Islet precursor cell (in vitro differentiated cells): ENCODE data around the gene KIAA1549.
A peak's percentile ranks its signal among the peaks of the same experiment; 100 is the strongest.
"Not testable (repeated sequence)": the region's sequence is repeated elsewhere in the genome, so short reads cannot be mapped to it uniquely, and the experiment has no call there.

ENCODE experiments used
- DNase-seq: peaks from one replicate; pipeline ENCODE4 v3.0.0-alpha.2; 2018

The KIAA1549 gene

DNA sequence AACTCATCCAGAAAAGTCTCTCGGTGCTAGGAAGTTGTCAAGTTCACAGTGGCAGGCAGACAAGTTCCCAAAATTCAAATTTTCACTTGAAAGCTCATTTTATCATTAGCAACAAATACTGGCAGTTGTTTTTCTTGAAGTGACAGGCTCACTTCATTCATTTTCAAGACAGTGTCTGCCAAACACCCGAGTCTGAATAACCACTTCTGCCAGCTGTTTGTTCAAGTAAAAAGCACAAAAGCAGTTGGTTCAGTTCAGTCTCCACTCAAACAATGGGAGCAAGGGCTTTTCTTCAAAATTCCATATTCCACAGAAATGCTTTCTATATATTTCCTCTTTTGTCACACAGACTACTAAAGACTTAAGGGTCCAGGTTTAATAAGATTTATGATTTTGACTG lies 135.5 kb downstream of the KIAA1549 start:
- DNase-seq: no peak

DNA sequence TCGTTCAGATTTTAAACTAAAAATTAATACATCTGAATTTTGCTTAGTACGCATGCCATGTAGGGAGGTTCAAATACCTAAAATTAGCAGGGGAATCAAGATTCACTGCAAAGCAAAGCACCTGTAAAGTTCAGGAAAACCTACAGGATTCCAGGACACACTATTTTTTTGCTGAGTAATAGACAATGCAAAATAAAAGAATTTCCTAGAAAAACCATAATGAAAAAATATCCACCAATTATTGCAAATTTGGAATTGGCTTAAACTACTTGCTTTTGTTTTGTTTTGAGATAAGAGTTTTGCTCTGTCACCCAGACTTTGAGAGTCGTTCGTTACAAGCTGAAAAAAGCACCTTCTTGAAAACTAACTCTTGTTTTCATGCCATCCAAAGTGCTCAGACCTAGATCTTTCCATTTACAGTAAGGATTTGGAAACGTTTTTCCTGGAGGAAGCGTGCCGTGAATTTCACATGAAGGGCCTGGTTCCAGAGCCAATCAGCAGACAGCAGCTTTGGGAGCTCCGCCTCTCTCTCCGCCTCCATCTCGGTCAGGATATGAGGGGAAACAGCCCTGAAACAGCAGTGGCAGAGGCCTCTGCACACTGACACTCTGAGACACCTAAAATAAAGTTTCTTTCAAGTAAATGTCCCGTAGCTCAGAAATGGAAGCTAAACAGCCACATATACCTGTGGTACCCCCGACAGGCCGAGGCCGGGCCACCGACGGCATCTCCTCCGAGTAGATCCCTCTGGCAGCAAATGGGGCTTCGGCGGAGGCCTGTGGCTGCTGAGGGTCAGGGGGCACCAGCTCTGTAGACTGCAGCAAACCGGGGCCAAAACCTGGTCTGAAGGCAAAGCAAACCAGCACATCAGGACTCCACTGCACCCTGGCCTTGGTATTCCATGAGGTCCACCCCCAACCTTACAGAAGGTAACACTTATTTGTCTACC lies 137.3 kb downstream of the KIAA1549 start:
- DNase-seq: no peak

DNA sequence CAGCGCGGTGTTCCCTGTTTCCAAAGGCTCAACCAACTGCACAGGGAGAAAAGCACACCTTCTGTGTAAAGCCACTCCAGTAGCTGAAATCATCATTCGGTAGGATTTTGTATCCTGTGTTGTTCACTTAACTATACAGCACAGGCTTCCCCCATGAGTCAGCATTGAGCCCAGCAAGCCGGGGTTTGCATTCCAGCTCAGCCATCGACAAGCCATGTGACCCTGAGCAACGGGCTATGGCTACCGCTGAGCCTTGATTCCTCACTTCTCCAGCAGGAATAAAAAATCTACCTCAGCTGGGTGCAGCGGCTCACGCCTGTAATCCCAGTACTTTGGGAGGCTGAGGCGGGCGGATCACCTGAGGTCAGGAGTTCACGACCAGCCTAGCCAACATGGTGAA lies 139.1 kb downstream of the KIAA1549 start:
- DNase-seq: peak; percentile 90

DNA sequence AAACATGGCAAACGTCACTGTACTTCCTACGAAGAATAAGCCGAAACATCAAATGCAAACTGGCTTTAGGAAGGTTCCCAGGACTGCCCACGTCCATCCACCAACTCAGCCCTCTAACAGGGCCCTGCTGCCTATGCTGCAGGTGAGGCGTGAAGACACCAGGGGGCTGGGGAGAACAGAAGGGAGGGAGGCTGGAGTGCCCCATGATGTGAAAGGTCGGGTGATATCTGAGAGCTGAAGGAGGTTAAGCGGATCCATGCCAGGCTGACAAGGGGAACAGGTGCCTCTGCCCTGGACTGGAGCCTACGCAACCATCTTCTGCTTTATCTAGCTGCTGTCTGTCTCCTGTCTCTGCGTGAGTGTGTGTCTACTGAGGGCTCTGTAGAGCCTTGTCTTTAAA lies 143.0 kb downstream of the KIAA1549 start:
- no peak for DNase-seq

DNA sequence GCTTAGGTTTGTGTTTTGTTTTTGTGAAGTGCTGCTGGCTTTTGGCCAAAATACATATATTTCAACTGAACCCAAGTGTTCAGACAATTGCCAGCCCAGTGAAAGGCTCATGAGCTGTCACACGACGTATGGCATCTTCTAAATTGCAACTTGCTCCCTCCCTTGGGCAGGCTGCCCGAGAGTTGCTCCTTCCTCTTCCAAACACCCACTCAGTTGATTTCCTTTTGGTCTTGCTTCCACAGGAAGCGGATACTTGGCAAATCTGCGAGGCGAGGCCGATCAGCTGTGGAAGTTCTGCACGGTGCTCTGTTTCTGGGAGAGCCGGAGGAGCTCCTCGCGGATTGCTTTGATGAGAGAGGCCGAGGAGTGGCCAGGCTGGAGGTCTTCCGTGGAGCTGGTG lies 143.6 kb downstream of the KIAA1549 start:
- DNase-seq: no peak

DNA sequence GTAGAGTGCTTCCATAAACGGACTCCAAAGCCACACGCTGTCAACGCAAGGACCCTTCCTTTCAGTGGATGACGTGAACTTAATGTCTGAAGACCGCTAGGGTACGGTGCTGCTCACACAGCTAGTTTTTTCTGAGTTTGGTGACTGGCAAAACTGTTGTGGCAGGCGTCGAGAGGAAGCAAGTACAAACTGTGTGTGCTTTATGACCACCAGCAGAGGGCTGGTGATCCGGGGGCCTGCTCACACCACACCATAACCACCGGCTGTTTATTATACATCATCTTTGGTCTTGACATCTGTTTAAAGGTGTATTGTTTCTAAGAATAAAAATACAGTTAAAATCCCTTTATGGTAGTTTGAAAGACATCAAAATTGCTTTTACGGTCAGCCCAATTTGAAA lies 146.1 kb downstream of the KIAA1549 start:
- no peak for DNase-seq

DNA sequence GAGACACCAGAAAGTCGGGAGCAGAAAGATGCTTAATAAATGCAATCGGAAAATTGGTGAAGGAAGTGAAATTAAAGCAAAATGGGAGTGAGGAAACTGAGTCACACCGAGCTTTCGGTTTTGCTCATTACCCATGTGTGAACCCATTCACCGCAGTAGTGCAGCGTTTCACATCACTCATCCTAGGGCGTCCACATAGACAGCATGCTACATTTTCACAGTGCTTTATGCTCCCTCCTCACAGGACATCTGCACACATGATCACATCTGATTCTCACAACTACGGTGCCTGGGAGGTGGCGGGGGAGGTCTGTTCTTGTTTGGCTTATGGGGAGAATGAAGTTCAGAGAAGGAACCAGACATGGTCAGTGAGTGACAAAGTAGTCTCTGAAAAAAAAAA lies 146.6 kb downstream of the KIAA1549 start:
- DNase-seq: no peak

DNA sequence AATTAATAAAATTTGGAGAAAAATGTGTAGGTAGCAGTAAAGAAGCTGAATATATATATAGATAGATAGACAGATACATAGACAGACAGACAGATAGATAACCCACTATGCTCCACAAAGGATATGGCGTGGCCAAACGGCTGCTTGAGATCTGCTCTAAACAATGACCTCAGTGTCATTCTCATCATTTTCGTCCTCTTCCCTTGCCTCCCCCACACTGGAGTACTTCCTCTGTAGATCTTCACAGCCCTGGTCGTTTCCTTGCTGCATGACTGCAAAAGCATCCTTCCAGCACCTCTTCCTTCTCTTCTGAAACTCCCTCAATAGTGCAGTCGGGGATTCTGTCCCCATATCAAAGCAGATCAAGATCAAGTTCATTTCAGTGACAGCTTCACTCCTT lies 147.6 kb downstream of the KIAA1549 start:
- no peak for DNase-seq

DNA sequence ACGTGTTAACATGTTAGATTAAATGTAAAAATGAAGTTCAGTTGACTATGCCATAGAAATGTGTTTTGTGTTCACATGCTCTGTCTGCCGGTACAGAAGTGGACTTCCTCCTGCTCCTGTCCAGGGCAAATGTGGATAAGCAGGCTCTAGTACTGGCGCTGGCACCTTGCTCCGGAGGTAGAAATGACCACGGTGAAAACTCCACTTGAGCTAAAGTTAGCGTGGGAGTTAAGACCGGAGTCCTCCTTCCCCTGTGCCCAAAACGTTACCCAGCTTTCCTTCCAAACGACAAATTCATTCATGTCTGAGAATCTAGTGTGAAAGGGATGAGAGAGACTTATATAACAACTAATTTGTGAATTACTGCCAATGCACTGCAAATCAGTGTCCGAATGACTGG lies 148.2 kb downstream of the KIAA1549 start:
- DNase-seq: no peak

DNA sequence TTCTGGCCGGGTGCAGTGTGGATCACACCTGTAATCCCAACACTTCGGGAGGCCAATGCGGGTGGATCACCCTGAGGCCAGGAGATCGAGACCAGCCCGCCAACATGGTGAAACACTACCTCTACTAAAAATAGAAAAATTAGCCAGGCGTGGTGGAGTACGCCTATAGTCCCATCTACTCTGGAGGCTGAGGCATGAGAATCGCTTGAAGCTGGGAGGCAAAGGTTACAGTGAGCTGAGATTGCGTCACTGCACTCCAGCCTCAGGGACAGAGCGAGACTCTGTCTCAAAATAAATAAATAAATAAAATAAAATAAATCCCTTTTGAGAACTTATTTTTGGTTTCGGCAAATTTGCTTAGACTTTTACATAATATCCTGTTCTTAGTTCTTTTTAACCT lies 151.9 kb downstream of the KIAA1549 start:
- no peak for DNase-seq

DNA sequence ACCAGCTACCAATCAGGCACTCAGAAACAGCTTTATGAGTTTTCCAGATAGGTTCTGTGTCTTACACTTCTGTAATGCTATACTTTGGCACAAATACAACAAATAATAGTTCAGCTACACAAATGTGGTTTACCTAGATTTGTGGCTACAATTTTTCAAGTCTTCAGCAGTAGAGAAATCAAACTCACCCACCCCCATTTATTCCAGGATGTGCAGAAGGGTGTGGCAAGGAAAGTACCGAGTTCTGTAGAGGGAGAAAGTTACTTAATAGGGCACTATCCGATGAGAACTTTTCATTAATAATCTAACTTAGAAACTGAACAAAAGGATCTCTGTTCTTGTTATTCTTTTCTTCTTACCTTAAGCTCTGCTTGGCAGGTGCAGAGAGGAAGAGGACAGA lies 152.9 kb downstream of the KIAA1549 start:
- no peak for DNase-seq

DNA sequence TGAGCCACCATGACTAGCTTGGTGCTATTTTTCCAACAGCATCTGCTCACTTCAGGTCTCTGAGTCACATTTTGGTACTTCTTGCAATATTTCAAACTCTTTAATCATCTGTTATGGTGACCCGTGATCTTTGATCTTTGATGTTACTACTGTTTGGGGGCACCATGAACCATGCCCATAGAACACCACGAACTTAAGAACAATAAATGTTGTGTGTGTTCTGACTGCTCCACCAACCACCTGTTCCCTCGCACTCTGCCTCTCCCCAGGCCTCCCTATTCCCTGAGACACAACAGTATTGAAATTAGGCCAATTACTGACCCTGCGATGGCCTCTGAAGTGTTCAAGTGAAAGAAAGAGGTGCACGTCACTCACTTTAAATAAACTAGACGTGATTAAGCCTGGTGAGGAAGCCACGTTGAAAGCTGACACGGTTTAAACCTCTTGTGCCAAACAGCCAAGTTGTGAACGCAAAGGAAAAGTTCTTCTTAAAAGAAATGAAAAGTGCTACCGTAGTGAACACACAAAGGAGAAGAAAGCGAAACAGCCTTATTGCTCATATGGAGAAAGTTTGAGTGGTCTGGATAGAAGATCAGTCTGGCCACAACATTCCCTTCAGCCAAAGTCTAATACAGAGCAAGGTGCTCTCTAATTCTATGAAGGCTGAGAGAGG lies 156.0 kb downstream of the KIAA1549 start:
- DNase-seq: no peak

DNA sequence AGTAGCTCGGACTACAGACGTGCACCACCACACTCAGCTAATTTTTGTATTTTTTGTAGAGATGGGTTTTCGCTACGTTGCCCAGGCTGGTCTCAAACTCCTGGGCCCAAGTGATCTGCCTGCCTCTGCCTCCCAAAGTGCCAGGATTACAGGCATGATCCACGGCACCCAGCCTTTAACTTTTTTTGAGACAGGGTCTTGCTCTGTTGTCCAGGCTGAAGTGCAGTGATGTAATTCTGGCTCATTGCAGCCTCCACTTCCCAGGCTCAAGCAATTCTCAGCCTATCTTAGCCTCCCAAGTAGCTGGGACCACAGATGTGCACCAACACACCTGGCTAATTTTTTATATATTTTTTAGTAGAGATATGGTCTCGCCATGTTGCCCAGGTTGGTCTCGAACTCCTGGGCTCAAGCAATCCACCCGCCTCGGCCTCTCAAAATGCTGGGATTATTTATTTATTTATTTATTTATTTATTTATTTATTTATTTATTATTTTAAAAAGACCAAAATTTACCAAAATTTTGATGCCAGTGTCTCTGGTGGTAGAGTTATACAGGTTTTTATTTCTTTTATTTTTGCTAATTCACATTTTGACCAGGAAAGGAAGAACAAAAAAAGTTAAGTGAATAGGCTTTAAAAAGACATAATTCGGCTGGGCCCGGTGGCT lies 158.2 kb downstream of the KIAA1549 start:
- DNase-seq: no peak

DNA sequence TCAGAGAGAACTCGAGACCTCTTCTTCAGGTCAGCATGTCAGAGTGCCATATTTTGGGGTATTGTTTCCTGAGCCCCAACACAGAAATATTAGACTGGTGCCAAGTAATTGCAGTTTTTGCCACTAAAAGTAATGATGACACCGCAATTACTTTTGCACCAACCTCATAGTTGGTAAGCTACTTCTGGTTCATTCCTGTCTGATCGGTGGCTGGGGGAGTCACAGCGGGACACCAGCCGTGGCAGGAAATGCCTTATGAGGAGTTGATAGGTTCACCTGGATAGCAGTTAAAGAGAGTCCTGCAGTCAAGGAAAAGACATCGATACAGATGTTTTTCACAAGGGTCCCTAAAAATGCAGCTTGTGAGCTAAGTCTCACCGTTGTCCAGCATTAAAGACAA lies 159.3 kb downstream of the KIAA1549 start:
- no peak for DNase-seq

DNA sequence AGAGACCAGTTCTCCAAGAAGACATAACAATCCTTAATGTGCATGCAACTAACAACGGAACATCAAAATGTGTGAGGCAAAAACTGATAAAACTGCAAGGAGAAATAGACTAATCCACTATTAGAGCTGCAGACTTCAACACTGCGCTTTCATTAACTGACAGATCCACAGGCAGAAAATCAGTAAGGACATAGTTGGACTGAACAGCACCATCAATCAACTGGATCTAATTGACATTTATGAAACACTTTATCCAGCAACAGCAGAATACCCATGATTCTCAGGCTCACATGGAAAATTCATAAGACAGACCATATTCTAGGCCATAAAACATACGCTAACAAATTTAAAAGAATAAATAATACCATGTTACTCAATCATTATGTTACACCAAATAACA lies 161.6 kb downstream of the KIAA1549 start:
- no peak for DNase-seq

DNA sequence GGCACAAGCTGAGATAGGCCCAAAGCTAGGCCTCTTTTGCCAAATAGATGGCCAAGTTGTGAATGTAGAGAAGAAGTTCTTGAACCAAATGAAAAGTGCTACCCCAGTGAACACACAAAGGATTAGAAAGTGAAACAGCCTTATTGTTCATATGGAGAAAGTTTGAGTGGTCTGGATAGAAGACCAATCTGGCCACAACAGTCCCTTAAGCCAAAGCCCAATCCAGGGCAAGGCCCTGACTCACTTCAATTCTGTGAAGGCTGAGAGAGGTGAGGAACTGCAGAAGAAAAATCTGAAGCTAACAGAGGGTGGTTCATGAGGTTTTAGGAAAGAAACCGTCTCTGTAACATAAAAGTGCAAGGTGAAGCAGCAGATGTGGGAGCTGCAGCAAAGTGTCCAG lies 164.5 kb downstream of the KIAA1549 start:
- DNase-seq: no peak

DNA sequence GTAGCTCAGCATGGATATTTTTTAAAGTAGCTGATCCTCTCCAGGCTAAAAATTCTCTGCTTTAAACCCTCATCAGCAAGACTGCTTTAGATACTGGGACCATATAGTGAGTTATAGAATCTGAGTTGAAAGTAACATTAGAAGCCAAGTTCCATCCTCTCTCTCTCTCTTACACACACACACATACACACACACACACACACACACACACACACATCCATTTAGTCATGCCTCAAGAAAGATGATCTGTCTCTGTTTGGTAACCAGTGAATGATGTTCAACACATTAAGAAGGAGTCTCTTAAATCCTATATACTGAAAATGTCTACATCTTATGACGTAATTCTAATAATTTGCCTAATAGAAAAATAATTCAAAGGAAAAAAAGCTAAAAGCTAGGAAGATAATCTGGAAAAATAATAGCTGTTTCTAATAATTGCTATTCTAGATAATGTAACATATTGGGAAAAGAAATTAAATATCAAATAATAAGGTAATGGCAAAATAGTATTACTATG lies 166.3 kb downstream of the KIAA1549 start:
- no peak for DNase-seq

DNA sequence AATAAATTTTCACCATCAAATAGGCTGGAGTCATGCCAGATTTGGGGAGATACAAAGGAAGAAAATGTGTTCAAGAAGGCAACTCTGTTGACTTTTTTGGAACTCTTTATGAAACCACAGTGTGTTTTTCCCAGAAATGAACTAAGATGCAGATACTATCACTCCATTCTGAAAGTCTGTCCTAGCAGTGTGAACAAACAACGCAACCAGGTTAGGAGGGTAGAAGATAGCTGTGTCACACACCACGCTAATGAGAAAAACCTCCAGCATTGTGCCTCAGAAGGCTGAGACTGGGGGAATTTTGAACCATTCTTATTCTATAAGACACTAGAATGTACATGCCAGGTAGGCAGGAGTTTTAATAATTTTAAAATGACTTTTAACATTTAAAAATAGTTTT lies 167.2 kb downstream of the KIAA1549 start:
- no peak for DNase-seq

DNA sequence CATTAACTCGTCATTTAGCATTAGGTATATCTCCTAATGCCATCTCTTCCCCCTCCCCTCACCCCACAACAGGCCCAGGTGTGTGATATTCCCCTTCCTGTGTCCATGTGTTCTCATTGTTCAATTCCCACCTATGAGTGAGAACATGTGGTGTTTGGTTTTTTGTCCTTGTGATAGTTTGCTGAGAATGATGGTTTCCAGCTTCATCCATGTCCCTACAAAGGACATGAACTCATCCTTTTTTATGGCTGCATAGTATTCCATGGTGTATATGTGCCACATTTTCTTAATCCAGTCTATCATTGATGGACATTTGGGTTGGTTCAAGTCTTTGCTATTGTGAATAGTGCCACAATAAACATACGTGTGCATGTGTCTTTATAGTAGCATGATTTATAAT lies 169.9 kb downstream of the KIAA1549 start:
- DNase-seq: not testable (repeated sequence)

DNA sequence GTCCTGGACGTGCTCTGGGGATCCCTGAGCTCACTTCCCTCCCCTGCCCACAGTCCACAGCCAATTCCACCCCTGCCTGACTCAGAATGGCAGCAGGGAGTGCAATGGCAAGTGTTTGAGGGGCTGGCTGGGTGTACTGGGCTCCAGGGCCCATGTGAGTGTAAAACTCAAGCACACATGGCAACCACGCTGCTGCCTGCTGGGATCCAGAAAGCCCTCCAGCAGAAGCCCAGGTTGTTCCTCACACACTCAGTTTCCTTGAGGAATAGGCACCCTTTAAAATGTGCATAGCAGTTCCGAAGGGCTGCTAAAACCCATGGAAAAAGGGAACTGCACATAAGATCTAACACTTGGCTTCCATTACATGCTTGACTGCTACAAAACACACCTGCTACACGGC lies 171.8 kb downstream of the KIAA1549 start:
- no peak for DNase-seq

DNA sequence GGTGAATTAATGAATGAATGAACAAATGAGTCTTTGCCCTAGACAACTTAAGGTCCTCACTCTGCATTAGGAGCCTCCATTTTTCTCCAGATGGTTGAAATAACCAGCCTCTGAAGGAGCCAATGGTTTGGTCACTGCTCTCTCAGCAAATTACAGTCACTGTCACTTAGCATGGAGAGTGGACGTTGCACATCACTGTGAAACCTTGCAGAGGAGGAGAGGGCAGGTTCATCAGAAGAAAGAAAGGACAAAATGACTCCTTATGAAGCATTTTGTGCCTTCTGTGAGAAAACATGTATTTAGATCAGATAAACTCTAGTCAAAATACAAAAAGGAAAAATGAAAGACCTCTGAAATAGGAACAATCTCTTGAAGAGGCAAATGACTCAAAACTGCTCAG lies 176.6 kb downstream of the KIAA1549 start:
- no peak for DNase-seq

DNA sequence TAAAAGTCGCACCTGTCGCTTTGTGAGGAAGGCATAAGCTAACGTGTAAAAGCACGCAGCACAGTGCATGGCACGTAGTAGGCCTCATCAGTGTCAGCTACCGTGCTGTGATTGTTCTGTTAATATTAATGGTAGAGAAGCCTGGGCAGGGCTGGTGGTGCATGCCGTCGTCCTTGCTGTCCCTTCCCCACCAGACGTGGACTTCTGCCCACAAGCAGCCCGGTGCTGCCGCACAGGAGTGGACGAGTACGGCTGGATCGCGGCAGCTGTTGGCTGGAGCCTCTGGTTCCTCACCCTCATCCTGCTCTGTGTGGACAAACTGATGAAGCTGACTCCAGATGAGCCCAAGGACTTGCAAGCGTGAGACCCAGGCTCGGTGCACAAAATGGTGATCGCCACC lies 178.5 kb downstream of the KIAA1549 start:
- no peak for DNase-seq

DNA sequence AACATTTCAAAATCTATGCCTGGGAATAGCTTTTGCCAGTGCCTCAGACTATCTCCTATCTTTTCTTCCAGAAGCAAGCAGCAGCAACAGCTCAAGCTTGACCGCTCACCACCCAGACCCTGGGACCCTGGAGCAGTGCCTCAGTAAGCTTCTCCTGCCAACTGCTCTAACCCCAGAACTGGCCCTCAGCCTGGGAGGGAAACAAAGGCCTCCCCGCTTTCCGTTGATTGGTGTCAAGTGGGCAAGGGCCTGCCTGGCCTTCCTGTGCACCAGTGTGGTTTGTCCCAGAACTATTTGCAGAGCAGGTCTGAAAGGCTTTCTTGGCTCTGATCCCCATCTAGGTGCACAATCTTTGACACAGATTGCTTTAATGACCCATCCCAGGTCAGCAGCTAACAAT lies 179.9 kb downstream of the KIAA1549 start:
- DNase-seq: no peak
